GM18520 (cell line): ENCODE measurements around the gene HNF1B.

Experiments
- ATAC-seq: cut with Tn5 transposase; IDR thresholded peaks from one replicate; pipeline ENCODE4 v1.9.1; 2021; ENCODE audit not compliant: unreplicated experiment

The HNF1B gene

DNA sequence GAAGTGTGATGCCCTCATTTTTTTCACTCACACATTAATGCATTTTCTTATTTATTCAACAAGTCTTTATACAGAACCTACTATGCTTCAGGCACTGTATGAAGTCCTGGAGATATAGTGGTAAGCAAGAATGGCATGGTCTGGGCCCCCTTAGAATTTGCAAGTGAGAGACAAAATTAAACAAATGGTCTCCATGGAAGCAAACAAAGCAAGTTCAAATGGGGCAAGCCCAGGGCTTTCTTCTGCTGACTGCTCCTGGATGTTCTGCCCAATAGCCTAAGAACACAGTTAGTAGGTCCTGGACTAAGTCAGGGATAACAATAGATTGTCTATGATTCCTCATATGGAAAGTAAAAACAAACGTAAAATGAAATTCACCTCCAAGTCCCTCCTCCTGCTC lies 70.3 kb downstream of the HNF1B start:
- ATAC-seq: no peak

DNA sequence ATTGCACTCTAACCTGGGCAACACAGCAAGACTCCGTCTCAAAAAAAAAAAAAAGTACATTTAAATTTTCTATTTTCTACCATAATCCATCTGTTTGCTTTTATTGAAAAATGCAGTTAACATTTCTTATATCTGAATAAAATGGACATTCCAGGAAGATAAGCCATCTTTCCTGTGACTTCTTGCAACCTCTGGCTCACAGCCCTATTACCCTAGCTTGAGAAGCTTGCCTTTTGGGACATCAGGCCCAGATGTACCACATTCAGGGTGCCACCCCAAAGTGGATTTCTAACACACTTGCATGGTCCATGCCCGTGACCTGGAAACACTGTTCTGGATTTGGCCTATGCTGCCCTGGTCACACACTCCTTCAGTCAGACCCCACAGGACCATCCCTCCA lies 71.5 kb downstream of the HNF1B start:
- ATAC-seq: no peak

DNA sequence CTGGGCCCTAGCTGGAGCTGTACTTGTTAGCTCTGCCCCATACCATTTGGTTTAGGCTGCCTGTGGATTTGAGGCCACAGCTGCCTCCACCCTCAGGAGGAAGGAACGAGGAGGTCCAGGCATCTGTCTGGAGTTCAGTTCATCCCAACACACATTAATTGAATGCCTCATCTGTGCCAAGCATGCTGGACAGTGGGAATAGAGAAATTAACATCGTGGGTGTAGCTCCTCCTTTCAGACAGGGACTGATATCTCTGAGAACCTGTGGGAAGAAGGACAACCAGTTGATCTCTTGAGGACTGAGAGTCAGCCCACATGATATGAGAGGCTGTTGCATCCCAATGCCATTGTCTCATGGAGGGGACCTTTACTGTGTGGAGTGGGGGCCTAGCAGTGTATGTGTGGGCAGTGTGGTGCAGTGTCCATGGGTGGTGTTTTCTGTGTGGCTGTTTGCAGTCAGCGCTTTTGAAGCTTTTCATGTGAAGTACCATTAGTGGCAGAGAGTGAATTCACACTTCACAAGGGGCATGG lies 72.2 kb downstream of the HNF1B start:
- ATAC-seq: no peak

DNA sequence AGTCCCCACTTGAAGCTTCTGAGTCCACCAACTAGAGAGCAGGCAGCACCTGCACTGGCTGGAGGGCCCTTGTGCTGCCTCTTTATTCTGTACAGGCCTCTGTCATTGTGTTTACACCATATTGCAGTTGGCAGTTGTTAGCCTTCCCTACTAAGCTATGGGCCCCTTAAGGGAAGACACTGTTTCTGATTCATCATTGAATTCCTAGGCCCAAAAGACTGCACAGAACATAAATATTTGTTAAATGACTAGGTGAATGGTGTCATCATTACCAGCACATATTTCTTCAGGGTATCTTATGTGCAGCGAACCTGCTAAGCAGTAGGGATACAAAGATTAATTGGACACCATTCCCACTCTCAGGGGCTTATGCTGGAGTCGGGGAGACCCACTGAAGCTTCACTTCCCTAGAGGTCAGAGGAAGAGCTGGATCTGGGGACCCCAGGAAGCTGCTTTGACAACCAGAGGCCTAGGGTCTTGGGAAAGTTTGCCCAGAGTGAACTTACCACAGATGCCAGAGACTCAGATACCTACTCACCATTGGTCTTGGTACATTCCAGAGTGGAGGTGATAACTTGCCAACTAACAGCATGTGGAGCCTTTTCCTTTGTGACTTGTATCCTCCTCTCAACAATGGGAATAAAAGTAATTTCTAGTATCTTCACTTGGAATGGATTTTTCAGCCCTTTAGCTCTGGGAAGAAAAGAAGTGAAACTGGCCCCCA lies 72.9 kb downstream of the HNF1B start:
- no peak for ATAC-seq

DNA sequence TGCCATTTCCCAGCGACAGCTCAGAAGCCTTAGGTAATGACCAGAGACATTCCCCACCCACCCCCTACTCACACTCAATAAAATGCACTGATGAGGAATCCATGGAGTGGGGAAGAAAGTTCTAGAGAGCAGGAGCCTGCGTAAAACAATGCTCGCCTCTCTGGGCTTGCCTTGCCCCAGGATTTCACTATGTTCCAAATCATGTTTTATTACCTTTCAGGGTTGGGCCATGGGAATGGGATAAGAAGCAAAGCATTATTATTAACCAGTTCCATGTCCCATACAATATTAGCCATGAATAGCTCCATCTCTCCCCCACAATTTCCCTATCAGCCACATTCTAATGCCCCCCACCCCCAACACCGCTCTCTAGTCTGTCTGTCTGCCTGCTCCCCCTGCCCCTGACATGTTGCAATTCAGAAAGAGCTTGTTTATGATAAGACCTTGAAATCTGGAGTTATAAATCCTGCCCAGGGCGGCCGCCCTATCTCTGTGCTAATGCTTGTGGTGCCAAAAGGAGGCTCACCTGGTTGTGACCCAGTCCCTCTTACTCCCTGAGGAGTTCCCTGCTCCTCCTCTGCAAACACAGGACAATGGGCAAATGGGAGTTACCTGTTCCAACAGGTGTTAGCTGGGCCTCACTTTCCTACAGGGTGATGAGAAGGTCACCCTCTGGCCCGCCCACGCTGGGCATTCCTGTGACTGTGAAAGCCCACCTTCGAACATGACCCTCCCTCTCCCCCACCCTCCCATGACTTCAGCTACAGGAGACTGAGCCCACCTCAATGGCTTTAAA lies 73.6 kb downstream of the HNF1B start:
- ATAC-seq: no peak

DNA sequence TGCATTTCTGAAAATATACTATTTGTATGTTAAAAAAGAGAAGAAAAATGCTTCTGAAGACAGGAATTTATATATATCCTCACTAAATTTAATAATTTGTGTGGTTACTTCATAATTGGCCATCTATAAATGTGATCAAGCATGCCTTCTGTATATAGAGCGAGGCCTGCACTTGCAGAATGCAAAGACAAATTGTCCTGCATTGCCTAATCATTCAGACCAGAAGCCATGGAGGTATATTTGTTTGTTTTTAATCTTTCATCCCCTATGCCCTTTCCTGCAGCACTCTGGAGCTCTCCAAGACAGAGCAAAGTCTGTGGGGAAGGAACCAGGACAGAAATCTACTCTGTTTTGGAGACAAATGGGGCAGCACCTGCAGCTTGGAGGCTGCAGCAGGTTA lies 77.8 kb downstream of the HNF1B start:
- ATAC-seq: no peak

DNA sequence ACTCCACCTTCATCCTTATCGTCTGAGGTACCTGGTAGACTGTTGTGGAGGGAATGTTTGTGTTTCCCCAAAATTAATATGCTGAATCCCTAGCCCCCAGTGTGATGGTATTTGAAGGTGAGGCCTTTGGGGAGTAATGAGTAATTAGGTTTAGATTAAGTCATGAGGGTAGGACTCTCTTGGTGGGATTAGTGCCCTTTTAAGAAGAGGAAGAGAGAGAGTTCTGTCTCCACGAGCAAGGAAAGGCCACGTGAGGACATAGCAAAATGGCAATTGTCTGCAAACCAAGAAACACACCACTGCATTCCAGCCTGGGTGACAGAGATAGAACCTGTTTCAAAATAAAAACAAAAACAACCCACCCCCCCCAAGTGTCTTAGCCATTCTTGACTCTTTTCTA lies 80.6 kb downstream of the HNF1B start:
- ATAC-seq: no peak

DNA sequence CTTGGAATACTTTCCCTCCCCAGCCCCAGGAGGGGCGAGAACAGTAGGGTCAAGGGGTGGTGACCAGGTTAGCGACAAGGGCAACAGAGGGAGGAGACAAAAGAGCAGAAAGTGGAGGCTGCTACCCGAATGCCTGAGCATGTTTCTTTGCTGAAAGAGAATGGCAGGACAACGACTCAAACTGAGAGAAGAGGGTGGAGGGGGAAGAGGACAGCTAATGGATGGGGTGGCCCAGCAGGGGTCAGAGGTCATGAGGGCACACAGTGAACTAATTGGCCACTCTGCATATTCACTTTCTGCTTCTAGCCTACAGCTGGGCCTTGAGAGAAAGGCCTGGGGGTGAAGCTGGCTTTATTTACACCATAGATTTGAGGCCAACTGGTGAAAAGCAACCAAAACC lies 82.5 kb downstream of the HNF1B start:
- no peak for ATAC-seq

DNA sequence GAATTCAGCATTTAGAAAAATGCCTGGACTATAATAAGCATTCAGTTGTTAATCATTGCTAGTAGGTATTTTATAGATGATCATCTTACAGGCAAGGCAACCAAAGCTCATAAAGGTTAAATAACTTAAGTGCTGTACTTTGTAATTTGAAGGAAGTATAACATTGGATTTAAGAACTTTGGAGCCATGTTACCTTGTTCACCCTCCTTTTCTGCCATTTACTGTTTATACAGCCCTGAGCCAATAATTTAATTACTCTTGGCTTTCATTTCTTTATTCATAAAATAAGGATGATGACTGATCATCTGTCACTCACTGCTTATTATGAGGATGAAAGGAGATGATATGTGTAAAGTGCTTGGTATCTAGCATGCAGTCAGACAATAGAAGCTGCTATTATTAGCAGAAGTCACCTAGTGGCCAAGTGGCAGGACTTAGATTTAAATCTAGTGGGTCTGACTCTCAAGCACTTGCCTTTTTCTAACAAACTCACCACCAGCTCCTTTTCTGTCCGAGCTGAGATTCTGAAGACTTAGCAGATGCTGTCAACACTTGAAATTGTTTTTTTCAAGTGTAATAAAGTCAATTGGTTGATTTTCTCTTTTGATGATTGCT lies 83.4 kb downstream of the HNF1B start:
- no peak for ATAC-seq

DNA sequence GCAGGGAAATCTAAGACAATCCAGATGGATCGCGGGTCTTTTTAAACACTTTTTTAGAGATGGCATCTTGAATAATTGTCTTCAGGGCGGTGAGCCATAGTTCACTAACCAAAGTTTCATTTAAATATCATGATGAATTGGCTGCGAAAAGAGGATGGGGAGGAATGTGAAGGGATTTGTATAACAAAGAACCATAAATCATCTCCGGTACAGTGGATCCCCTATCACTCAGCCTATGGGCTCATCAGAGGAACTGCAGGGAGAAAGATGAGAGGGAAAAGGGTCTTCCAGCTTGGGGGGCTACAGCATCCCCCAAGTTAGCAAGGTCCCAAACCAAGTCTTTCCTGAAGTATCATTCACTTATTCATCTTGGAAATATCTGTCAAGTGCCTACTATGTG lies 84.9 kb downstream of the HNF1B start:
- no peak for ATAC-seq

DNA sequence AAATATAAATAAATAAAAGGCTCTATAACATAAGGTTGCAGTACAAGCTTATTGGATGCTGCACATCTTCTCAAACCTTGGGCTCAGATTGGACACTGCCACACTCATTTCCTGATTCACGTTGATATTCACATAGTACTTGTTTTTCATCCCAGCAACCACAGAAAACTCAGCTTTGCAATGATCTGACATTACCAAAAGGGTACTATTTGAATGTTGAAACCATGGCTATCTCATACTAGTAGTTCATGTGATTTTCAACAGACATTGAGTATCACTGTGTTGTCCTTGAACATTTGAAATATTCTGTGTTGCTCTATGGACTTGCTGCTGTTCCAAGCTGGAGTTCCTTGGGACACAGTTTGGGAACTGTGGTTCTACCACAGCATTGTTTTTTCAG lies 87.7 kb downstream of the HNF1B start:
- ATAC-seq: no peak

DNA sequence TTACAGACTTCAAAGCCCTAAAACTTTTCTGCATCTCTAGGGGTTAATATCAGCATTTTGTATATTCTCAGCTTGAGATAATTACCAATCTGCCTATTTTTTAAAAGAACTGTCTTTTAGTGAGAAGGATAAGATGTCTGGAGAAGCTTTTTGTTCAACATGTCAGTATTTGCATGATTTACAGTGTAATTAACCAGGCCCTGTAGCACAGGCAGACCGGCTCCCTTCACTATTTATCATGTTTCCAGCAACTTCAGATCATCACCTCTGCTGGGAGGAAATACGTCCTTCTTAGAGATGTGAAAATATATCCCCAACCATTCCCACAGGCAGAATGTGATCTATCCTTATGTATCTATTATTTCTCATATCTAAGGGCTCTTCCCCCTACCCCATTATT lies 93.0 kb downstream of the HNF1B start:
- ATAC-seq: no peak

DNA sequence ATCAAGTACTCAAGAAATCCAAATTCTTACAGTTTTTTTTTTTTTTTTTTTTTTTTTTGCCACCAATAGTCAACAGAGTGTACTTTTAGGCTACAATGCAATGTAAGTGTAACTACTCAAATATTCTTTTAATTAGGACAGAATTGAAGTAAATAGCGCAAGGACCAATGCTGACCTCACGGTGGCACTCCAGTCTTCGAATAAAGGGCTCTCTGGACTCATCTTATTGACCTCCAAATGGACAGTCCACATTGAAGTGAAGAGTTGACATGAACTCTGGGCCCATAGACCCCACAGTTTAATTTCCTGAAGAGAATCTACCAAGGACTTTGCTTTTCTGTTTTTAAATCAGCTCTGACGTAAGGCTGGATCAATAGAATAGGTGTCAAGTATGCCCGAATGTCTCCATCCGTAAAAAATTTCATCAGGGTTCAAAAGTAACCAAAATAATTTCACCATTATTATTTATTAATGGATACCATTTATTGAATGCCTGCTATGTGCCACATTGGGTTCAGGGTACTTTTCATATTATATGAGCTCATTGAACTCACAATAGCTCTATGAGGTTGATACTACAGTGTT lies 94.3 kb downstream of the HNF1B start:
- ATAC-seq: no peak

DNA sequence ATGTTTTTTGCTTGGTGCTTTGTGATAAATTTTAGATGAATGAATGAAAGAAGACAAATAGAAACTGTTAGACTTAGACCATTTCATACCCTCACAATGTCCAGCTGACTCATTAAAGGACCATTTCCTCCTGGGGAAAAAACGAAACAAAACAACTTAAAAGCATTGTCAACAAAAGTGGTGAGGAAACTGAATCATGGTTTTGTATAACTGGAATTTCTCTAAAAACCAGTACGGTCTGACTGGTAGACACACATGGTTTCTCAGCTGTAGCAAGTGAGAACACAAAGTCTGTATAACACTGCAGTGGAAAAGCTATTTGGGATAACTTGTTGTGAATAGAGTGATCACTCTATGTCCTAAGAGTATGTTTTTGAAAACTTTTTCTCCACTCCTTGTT lies 96.3 kb downstream of the HNF1B start:
- ATAC-seq: no peak

DNA sequence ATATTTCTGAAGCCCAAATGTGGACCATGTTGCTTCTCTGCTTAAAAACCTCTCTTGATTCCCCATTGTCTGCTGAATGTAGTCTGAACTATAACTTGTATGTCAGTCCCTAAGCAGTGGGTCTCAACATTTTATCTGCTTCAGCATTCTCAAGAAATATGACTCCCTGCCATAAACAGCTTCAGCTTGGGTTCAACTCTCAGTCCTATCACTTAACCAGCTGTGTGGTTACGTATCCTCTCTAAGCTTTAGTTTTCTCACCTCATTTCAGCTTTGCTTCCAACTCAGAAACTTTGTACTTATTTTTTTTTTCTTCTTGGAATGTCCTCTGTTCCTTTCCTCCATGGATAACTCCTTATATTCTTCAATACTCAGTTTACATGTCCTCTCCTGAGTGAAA lies 97.0 kb downstream of the HNF1B start:
- no peak for ATAC-seq

DNA sequence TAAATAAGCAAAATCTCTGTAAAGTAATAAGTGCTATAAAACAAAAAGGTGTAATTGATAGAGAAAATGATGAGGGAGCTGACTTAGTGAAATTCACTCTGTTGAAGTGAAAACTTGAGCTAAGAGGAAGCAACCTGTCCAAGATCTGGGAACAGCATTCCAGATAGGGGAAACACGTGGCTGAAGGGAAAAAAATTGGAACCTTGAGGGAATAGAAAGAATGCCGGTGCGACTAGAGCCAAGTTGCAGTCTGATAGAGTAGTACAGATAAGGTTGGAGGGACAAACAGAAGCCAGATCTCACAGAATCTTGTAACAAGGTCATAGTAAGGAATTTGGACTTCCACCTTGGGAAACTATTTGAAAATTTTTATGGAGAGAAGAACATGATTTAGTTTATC lies 101.0 kb downstream of the HNF1B start:
- no peak for ATAC-seq

DNA sequence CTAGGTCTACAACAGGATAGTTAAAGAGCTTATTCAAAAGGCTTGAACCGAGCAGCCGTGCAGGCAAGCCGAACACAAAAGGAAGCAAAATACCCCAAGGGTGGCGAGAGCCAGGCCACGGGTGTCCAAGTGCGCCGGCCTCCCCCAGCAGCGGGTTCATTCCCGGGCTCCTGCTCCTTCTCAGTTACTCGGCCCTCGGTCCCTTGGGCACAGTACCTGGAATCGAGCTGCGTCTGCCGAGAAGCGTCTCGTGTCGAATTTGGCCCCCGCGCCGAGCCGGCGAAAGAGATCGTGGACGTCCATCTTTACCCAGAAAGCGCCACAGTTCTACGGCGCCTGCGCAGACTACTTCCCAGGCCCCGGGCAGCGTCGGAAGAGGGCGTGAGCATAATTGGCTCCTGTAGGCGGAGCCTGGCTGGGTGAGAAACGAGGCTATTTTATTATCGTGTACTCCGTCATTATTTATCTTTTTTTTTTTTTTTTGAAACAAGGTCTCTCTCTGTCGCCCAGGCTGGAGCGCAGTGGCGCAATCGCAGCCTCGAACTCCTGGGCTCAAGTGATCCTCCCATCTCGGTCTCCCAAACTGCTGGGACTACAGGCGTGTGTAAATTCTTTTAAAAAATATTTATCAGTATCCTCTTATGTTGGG lies 101.6 kb downstream of the HNF1B start, which contains the start of gene DDX52:
TSS of gene DDX52 (minus strand) at position 329 of the 649 bp plus-strand sequence. CDS start at position 303, 26 bp downstream.
- ATAC-seq: peak; percentile 85

DNA sequence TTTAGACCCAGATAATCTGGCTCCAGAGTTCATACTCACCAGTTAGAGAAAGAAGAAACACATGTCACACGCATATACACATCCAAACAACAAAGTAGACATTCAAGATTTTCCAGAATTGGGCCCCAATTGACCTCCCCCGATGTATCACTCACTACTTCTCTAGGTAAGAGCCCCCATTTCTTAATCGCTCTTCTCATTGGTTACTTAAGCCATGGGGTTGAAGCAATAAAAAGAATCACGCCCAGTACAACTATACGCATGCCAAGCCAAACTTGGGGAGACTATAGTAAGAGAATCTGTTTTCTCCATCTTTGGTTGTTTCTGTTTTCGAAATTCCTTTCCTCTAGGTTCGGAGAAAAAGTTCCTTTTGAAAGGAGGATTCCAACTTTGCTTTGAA lies 102.2 kb downstream of the HNF1B start:
- no peak for ATAC-seq

DNA sequence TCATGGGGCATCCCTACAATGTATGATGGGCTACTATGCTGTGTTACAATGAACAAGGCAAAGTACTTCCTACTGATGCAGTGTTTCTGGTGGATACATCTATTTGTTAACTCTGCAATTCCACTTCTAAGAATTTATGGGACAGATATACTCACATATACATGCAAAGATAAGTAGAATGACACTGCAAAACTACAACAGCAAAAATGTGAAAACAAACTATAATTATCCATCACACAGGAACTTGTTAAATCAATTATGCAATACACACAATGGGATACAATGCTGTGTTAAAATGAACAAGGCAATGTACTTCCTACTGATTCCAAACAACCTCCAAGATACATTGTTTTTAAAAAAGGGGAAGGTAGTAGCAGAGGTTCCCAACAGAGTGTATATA lies 104.8 kb downstream of the HNF1B start:
- no peak for ATAC-seq

DNA sequence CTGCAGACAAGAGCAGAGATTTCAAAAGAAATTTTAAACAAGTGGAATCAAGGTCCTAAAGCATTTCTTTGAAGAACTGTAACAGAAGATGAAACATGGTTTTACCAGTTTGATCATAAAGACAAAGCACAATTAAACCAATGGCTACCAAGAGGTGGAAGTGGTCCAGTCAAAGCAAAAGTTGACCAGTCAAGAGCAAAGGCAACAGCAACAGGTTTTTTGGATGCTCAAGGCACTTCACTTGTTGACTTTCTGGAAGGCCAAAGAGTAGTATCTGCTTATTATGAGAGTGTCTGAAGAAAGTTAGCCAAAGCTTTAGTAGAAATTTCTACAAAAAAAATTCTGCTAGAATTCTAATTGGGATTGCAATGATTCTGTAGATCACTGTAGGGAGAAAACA lies 106.9 kb downstream of the HNF1B start:
- ATAC-seq: no peak
